Measurements from ENCODE around the gene ROM1.
A peak's percentile ranks its signal among the peaks of the same experiment; 100 is the strongest.
"Not testable (repeated sequence)": the region's sequence is repeated elsewhere in the genome, so short reads cannot be mapped to it uniquely, and the experiment has no call there.

Gene ROM1

GRCh38 chr11:62649486-62649885 is 36.4 kb downstream of the ROM1 start:
- no peak for DNase-seq

- not testable (repeated sequence) for DNase-seq
These were observed 37.2 kb downstream of the ROM1 start for GRCh38 chr11:62650283-62650682.

- DNase-seq, result peak in 2 of 5 donors; percentile 48 to 69
These were observed 39.3 kb downstream of the ROM1 start for GRCh38 chr11:62652161-62653006.

- no peak for DNase-seq
These were observed 41.2 kb downstream of the ROM1 start for GRCh38 chr11:62654297-62654696.

GRCh38 chr11:62656796-62657429 is 43.9 kb downstream of the ROM1 start:
- no peak for DNase-seq

- peak in 4 of 5 donors; percentile 23 to 66 (median 40) for DNase-seq
These were observed 51.5 kb downstream of the ROM1 start for GRCh38 chr11:62664405-62665074.
